HCT116 (cell line): ENCODE results near the gene SOX1.

ENCODE experiments used
- CTCF ChIP-seq, 3 experiments: fragments of 200-600 bp in 1 of 3; sonication (generic) in 1 of 3; IDR thresholded peaks in 2 of 3; conservative IDR thresholded peaks in 1 of 3; 2 replicates each; pipeline ENCODE4 v1.5.1; 2012 to 2017; ENCODE audit warnings: low read depth in 2 of 3, low read length in 2 of 3, antibody characterized with exemption in 1 of 3, borderline replicate concordance in 1 of 3, control low read depth in 1 of 3, mild to moderate bottlenecking in 1 of 3, mixed read lengths in 1 of 3, mixed run types in 1 of 3, moderate library complexity in 1 of 3; ENCODE audit not compliant: insufficient read depth in 1 of 3
- EZH2 ChIP-seq: fragments of 200-600 bp; sonication (generic); IDR thresholded peaks from 2 replicates; pipeline ENCODE4 v1.6.1; 2017; ENCODE audit warnings: antibody characterized with exemption, mixed run types
- EZH2phosphoT487 ChIP-seq: fragments of 200-600 bp; IDR thresholded peaks from 2 replicates; pipeline ENCODE4 v1.6.1; 2018; ENCODE audit warnings: antibody characterized with exemption, borderline replicate concordance
- POLR2A ChIP-seq: IDR thresholded peaks from 2 replicates; pipeline ENCODE4 v1.7.0; 2011; ENCODE audit warnings: borderline replicate concordance; ENCODE audit not compliant: insufficient read depth, insufficient read length; ENCODE audit errors: extremely low read depth
- POLR2AphosphoS5 ChIP-seq: IDR thresholded peaks from 2 replicates; pipeline ENCODE4 v1.6.1; 2011; ENCODE audit warnings: mild to moderate bottlenecking, low read depth, low read length, moderate library complexity
- RAD21 ChIP-seq: IDR thresholded peaks from 2 replicates; pipeline ENCODE4 v1.6.1; 2012; ENCODE audit warnings: low read depth, mild to moderate bottlenecking
- REST ChIP-seq: IDR thresholded peaks from 2 replicates; pipeline ENCODE4 v1.6.1; 2012; ENCODE audit warnings: low read depth
- YY1 ChIP-seq: IDR thresholded peaks from 2 replicates; pipeline ENCODE4 v1.6.1; 2011; ENCODE audit warnings: low read length, low read depth, moderate library complexity, mild to moderate bottlenecking; ENCODE audit not compliant: insufficient replicate concordance; ENCODE audit errors: extremely low read depth
- ZFX ChIP-seq: fragments of 450-650 bp; IDR thresholded peaks from 2 replicates; pipeline ENCODE4 v1.6.1; 2017

- peak in 2 of 3 experiments; percentile 26 to 30; a peak in 4 of 6 replicates for TF ChIP-seq CTCF (IDR thresholded peaks at IDR 0.05 in 2 of 3, conservative IDR thresholded peaks at IDR 0.05 in 1 of 3; ENCODE audit: borderline replicate concordance in 1 of 3, insufficient read depth in 1 of 3, low read depth in 2 of 3, low read length in 2 of 3)
- no peak for TF ChIP-seq REST
- no peak for TF ChIP-seq ZFX
- TF ChIP-seq EZH2: no peak
- TF ChIP-seq POLR2AphosphoS5: no peak
- no peak for TF ChIP-seq POLR2A
- no peak for TF ChIP-seq EZH2phosphoT487
- peak; percentile 56 for TF ChIP-seq RAD21
- no peak for TF ChIP-seq YY1
These were observed 35.3 kb downstream of the SOX1 start for GRCh38 chr13:112102243-112102642.
